ENCODE results near the gene STYXL1.

The STYXL1 gene

DNA sequence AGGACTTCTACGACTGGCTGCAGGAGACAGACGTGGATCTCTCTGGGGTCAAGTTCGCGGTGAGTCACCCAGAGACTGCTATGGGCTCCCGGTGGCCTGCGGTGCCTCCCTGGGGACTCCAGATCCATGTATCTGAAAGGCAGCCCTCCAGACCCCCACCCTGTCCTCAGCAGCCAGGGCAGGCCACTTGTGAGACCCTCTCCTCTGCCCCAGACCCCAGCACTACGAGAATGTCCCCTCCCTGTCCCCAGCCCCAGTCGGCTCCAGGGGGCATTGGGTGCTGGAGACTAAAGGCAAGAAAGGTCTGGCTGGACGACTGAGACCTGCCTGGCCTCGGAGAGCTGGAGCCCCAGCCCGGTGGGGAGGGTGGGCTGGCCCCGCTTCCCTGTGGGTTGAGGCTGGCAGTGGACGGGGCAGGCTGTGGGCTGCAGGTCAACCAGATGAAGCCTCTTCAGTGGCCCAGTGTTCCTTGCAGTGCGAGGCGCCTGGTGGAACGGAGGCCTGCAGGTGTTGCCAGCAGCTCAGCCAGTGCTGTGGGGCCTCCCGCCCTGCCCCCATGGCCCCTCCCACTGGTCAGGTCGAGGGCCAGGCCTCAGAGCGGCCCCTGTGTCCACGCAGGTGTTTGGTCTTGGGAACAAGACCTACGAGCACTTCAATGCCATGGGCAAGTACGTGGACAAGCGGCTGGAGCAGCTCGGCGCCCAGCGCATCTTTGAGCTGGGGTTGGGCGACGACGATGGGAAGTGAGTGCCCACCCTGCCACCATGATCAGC, 67.2 kb downstream of the STYXL1 start:
- TF ChIP-seq, protein P1, sequence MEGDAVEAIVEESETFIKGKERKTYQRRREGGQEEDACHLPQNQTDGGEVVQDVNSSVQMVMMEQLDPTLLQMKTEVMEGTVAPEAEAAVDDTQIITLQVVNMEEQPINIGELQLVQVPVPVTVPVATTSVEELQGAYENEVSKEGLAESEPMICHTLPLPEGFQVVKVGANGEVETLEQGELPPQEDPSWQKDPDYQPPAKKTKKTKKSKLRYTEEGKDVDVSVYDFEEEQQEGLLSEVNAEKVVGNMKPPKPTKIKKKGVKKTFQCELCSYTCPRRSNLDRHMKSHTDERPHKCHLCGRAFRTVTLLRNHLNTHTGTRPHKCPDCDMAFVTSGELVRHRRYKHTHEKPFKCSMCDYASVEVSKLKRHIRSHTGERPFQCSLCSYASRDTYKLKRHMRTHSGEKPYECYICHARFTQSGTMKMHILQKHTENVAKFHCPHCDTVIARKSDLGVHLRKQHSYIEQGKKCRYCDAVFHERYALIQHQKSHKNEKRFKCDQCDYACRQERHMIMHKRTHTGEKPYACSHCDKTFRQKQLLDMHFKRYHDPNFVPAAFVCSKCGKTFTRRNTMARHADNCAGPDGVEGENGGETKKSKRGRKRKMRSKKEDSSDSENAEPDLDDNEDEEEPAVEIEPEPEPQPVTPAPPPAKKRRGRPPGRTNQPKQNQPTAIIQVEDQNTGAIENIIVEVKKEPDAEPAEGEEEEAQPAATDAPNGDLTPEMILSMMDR (IDR thresholded peaks at IDR 0.05; ENCODE audit: low read depth, low read length) = no peak
- Histone ChIP-seq H3K27me3 (no peaks in the 10 kb centered on the region), H3K4me3 (ENCODE audit: low read depth, low read length) (no peak overlapping the region), H3K4me1 (peaks cover 7% of the 10 kb centered on the region), H3K9me3 (no peaks in the 10 kb centered on the region), H3K36me3 (peaks cover 23% of the 10 kb centered on the region)
- peak; percentile 5 for DNase-seq

DNA sequence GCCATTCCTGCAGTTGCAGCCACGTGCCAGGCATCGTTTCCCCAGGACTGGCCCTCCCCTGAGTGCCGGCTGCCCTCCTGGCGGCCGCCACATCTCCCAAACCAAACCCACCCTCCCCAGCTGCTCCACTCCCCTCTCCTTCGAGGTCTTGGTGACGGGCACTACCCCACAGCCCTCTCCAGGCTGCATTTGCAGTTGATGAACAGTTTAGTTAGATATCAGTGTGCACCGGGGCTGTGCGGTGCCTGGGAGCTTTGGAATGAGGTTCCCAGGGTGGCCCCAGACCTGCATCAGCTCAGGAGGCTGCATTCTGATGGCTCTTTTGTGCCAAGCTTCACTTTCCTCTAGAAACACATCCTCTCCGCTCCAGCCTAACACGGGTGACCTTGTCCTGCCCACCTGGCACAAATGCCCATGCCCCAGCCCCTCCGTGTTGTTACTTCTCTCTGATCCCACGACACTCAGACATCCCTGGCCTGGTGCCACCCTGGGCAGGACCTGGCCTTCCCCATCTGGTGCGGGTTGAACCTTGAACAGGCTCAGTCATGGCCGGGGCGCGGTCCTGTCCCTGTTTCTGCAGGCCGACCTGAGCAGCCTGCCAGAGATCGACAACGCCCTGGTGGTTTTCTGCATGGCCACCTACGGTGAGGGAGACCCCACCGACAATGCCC, 67.9 kb downstream of the STYXL1 start:
- no peaks in the 10 kb centered on the region for H3K27me3 ChIP-seq
- peak; percentile 30 for DNase-seq
- peaks cover 7% of the 10 kb centered on the region; the same call in 1 of the 2 replicates for H3K4me1 ChIP-seq
- no peak overlapping the region for H3K4me3 ChIP-seq (ENCODE audit: low read depth, low read length)
- H3K36me3 ChIP-seq = peaks cover 16% of the 10 kb centered on the region
- TF ChIP-seq, protein P1 (IDR thresholded peaks at IDR 0.05; ENCODE audit: low read depth, low read length) = no peak
- H3K9me3 ChIP-seq = no peaks in the 10 kb centered on the region

DNA sequence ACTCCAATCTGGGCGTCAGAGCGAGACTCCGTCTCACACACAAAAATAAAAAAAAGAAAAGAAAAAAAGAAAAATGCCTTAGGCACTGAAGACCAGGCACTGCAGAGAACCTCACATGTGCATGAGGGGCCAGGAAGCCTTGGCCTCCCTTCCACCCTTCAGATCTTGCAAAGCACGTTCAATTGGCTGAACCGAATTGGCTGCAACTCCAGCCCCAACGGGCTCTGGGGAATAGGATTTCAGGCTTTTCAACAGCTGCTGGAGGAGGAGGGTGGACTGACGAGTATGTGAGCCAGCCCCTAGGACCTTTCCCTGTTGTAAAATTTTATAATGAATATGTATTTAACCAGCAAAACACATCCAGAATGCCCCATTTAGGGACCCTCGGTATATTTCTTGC, 70.1 kb downstream of the STYXL1 start:
- no peak overlapping the region for H3K4me3 ChIP-seq (ENCODE audit: low read depth, low read length)
- H3K27me3 ChIP-seq = no peaks in the 10 kb centered on the region
- H3K9me3 ChIP-seq = no peaks in the 10 kb centered on the region
- peak; percentile 40 for DNase-seq
- TF ChIP-seq, protein P1 (IDR thresholded peaks at IDR 0.05; ENCODE audit: low read depth, low read length) = no peak
- peaks cover 7% of the 10 kb centered on the region; the same call in 1 of the 2 replicates for H3K4me1 ChIP-seq
- H3K36me3 ChIP-seq = peaks cover 4% of the 10 kb centered on the region

DNA sequence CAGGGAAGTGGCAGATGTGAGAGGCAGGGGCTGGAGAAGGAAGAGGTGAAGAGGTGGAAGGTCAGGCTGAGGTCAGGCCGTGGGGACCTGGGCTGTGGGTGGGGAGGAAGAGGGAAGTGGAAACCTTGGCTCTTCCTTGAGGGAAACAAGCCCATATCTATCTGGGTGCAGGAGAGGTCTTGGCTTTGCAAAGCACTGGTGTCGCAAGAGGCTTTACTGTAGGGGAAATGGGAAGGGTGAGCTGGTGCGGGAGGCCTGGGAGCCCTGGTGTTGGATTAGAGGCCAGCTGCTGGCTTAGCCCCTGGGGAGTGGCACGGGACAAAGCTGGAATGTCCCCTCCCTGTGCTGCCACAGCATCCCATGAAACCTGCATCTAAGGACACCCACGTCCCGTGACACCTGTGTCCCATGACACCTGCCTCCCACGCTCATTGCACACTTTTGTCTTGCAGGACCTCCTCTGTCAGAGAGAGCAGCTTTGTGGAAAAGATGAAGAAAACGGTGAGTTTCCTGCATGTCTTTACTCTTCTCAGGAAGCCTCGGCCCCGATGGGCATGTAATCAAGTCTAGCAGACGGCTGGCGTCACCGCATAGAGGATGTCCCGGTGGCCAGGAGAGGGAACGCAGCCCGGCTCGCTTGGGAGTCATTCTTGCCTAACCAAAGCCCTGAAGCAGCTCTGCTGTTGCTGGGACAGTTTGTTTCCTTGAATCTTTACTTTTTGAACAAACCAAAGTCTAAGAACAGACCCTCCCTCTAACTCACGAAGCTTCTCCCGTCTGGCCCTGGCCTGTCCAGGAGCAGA, 75.6 kb downstream of the STYXL1 start:
- Histone ChIP-seq H3K9me3 (no peaks in the 10 kb centered on the region), H3K27me3 (no peaks in the 10 kb centered on the region), H3K36me3 (peaks cover 3% of the 10 kb centered on the region), H3K4me1 (peaks cover 5% of the 10 kb centered on the region; the same call in 1 of the 2 replicates), H3K4me3 (ENCODE audit: low read depth, low read length) (no peak overlapping the region)
- TF ChIP-seq, protein P1 (IDR thresholded peaks at IDR 0.05; ENCODE audit: low read depth, low read length) = peak; percentile 35
- peak; percentile 50 for DNase-seq

DNA sequence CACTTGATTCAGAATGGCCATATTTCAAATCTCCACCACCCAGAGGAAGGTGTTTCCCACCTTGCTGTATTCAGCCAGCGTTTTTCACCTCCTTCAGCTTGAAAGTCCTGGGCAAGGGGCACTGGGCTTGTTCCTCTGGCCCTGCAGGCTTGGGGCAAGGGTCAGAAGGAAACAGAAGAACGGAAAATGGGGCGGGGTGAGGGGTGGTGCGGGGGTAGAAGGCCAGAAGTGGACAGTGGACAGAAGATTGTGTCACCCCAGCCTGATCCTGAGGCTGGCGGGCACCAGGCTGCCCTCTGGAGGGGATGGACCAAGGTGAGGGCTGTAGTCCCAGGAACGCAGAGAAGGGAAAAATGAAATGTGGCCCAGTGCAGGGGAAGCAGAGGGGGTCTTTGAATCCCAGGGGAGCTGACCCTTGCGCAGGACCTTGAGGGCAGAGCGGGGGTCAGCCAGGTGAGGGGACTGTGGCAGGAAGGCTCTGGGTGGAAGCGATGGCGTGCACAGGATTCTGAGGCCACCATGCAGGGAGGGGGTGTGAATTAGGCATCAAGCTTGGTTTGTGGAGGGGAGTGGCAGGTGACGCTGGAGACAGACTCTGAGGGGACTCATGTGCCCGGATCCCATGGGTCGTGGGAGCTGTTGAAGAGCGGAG, 76.4 kb downstream of the STYXL1 start:
- no peak overlapping the region for H3K4me3 ChIP-seq (ENCODE audit: low read depth, low read length)
- TF ChIP-seq, protein P1 (IDR thresholded peaks at IDR 0.05; ENCODE audit: low read depth, low read length) = no peak
- peaks cover 3% of the 10 kb centered on the region for H3K36me3 ChIP-seq
- no peaks in the 10 kb centered on the region for H3K27me3 ChIP-seq
- no peaks in the 10 kb centered on the region for H3K9me3 ChIP-seq
- H3K4me1 ChIP-seq = peaks cover 12% of the 10 kb centered on the region
- no peak for DNase-seq
